HTR-8/SVneo (cell line): ENCODE data around the gene RUBCNL.
"Not testable (repeated sequence)": the region's sequence is repeated elsewhere in the genome, so short reads cannot be mapped to it uniquely, and the experiment has no call there.

Experiments used
- DNase-seq: peaks from one replicate; pipeline ENCODE4 v3.0.0; 2011; ENCODE audit warnings: low spot score, mixed read lengths; ENCODE audit not compliant: insufficient read length
- FAIRE-seq: peaks from 2 replicates; lab custom pipeline; 2011; peaks lifted over from hg19 to GRCh38; lab: Jason Lieb, UNC

Gene RUBCNL

DNA sequence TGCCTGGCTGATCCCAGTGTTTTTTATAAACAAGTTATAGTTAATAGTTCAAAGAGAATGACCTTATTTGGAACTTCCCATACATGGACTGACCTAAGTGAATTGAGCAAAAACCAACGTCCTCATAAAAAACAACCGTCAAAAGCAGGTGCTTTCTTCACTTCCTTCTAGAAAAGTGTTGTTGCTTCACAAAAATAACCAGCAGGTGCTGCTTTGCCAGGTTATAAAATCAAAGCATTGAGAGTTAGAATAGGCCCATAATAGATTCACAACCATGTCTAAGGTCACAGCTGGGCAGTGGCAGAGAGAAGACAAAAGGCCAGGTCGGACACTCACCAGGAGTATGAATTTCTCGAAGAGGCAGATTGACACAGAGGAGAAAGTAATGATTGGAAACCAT, 9.5 kb downstream of the RUBCNL start:
- no peak for FAIRE-seq
- no peak for DNase-seq

GRCh38 chr13:46374710-46375109, 12.3 kb downstream of the RUBCNL start:
- FAIRE-seq = no peak
- DNase-seq = no peak

DNA sequence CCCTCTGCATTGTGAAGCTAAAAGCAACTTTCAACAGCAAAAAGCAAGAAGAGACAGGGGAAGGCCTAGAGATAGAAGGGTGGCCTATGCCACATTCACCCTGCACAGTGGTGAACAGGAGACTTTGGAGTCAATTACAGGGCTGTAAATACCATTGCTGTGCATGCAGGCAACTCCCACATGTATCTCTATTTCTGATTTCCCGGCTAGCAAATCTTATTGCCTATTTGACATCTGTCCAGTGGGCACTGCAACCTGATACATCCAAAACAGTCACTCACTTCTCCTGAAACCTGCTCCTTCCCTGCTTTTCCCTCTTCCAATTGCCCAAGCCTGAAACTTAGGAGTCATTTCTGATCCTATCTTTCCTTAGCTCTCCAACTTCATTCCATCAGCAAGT, 13.4 kb downstream of the RUBCNL start:
- FAIRE-seq (no peak), DNase-seq (no peak)

GRCh38 chr13:46372938-46373337, 14.1 kb downstream of the RUBCNL start:
- FAIRE-seq, DNase-seq: not testable (repeated sequence)

GRCh38 chr13:46372071-46372470, 15.0 kb downstream of the RUBCNL start:
- FAIRE-seq (no peak), DNase-seq (no peak)

GRCh38 chr13:46369506-46370277, 17.4 kb downstream of the RUBCNL start:
- DNase-seq (no peak), FAIRE-seq (no peak)

GRCh38 chr13:46367617-46368327, 19.3 kb downstream of the RUBCNL start:
- DNase-seq = no peak
- no peak for FAIRE-seq

DNA sequence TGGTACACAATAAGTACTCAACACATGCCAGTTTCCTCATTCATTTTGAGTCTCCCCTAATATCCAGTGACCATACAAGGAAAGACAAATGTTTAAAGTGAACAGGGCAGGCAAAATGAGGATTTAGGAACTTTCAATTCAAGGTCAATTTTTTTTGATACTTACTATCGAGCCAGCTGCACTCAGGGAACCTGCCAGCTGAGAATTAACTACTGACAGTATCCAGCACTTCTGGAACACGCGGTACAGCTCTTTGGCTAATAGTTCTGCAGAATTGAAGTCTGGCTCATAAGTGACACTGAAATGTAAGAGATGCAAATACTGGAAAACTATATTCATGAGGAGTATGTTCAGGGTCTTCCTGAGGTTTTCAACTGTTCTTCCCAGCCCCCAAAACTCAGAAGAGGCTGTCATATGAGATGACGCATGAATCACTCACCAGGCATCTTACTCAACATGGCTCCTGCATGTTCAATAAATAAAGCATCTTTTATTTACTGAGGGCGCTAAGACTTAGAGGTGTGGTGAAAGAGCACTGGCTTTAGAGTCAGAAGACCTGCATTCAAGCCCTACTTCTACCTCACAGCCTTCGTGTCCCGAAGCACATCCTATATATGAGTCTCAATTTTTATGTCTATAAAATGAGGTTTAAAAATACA, 25.6 kb downstream of the RUBCNL start:
- DNase-seq = no peak
- FAIRE-seq = no peak

DNA sequence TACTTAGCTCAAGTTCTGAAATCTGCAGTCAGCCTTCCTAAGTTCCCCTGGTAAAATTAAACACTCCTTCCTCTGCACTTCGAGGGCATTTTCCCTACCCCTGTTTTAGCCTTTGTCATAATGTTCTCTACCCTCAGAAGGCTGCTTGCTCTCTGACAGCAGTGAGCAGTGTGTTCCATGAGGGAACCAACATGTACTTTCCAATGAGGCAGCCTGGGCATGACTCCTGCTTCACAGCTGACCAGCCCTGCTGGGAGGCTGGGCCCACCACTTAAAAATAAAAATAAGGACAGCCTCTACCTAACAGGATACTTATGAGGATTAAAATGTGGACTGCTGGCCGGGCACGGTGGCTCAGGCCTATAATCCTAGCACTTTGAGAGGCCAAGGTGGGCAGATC, 26.4 kb downstream of the RUBCNL start:
- DNase-seq (no peak), FAIRE-seq (no peak)

- FAIRE-seq = no peak
- no peak for DNase-seq
Observed at GRCh38 chr13:46359714-46360113, 27.3 kb downstream of the RUBCNL start.

- FAIRE-seq (no peak), DNase-seq (no peak)
Observed at GRCh38 chr13:46355901-46356590, 31.0 kb downstream of the RUBCNL start.

- DNase-seq (no peak), FAIRE-seq (no peak)
Observed at GRCh38 chr13:46355088-46355468, 32.0 kb downstream of the RUBCNL start.

DNA sequence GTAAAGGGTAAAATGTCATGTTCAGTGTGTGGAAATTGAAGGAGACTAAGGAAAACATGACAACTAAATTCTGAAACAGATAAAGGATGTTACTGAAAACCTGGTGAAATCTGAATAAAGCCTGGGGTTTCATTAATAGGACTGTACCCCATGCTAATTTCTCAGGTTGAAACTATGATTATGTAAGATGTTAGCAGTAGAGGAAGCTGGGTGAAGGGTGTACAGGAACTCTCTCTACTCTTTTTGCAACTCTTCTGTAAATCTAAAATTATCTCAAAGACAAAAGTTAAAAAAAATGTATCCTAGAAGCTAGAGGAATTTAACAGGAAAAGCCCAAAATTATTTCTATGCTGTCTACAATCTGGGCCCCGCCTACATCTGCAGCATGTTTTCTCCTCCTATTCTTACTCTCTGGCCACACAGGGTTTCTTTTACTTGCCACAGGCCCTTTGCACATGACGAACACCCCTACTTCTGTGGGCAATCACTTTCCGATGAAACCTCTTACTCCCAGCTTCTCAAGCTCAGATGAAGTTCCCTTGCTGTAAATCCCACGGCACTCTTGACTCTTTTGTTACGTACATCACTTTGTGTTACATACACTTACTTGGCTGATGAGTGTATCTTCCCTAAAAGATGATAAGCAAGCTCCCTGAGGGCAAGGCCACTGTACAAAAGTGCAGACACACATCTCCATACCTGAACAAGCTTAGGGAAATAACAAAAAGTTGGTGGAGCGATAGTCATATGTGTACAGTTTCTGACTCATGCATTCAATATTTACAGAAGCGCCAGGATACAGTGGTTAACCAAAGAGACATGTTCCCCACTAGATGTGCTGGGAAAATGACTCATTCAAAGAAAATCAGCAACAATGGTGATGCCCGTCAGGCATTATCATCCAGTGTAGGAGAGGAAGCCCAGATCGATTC, 32.6 kb downstream of the RUBCNL start:
- FAIRE-seq (no peak), DNase-seq (peak; percentile 59)

DNA sequence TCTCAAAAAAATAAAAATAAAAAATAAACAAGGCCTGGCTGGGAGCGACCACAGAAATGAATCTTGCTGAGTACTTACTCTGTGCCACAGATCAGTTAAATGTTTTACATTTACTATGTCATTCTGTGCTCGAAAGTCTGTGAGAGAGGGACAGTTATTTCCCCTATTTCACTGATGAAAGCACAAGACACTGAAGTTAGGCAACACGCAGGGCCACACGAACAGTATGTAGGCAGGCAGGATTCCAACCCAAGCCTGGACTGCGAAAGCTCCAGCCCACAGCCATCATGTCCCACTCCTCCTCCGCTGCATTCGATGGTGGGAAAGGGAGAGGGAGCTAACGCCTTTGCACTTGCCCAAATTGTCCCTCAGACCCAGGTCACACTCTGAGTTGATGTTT, 34.2 kb downstream of the RUBCNL start:
- no peak for DNase-seq
- no peak for FAIRE-seq

- DNase-seq (no peak), FAIRE-seq (no peak)
Observed at GRCh38 chr13:46350003-46350402, 37.0 kb downstream of the RUBCNL start.

DNA sequence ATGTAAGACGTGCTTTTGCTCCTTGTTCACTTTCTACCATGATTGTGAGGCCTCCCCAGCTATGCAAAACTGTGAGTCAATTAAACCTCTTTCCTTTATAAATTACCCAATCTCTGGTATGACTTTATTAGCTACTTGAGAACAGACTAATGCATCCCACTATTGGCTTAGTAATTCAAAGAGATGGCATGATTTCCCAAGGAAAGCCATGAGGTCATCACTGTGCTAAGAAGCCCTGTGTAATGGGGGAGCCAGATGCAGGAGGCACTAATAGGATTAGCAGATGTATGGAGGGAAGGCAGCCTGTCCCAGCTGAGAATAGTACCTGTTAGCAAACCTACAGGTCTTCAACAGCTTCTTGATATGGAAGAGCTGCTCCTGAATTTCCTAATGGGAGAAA, 38.1 kb downstream of the RUBCNL start:
- FAIRE-seq (no peak), DNase-seq (no peak)

- no peak for DNase-seq
- FAIRE-seq = no peak
Observed at GRCh38 chr13:46347277-46347676, 39.8 kb downstream of the RUBCNL start.

DNA sequence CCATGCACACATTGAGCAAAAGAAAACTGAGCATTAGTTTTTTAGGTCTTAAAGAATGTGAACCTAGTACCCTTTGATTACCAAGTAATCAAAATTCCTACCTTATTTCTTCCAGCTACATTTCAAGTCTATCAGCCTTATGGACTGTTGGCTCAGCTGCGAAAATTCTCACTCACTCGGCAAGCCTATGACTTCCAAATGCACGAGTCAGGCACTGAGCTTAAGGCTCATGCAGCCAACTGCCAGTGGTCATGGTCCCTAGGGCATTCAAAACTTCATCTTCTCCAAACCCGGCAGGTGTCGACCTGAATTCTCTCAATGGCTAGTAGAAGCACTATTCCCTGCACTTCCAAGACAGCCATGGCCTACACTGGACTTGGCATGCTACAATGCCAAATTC, 41.2 kb downstream of the RUBCNL start:
- DNase-seq (no peak), FAIRE-seq (no peak)

DNA sequence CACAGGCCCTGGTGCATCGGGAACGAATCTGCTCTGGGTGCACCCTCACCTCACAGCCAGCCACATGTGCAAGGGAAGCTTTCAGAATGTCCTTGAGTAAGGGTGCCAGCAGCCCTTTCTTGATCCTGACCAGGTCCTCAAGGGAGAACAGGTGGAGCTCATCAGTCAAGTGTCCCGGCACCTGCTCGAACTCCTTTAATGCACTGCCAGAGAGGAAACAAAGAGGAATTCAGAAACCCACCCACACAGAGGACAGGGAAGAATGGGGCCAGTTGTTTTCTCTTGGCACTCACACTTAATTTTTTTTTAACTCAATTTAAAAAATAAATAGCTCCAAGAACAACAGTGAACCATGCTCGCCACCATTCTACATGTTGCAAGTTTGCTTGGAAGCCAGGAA, 41.7 kb downstream of the RUBCNL start:
- FAIRE-seq = no peak
- no peak for DNase-seq
